ENCODE results near the gene KRTAP12-4.

DNA sequence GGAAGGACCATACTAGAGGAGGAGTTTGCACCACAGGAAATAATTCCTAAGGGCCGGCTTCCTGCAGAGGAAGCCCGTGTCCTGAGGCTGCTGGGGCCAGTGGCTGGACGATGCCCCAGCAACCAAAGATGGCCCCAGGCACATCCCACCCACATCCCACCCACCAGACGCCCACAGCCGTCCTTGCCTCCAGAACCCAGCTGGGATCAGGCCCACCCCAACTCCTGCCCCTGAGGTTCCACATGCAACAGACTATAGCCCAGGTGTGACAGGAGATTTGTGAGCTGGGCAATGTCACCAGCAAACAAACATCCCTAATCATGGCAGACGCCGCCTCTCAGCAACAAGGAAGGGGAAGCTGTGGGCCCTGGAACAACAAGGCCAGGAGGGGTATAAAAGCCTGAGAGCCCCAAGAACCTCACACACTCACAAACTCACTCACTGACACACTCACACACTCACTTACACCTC, 27.8 kb downstream of the KRTAP12-4 start, which contains the start of gene KRTAP10-9:
- no peak for TF ChIP-seq PPARD (CRISPR knock-in tag; IDR thresholded peaks at IDR 0.05)
- TF ChIP-seq ZNF224 (CRISPR knock-in tag; IDR thresholded peaks at IDR 0.05) = no peak
- no peak for TF ChIP-seq MCM2 (IDR thresholded peaks at IDR 0.05; ENCODE audit: low read depth)
- no peak for TF ChIP-seq NEUROD1 (IDR thresholded peaks at IDR 0.05; ENCODE audit: borderline replicate concordance, low read depth, low read length, partially characterized antibody)
- TF ChIP-seq, protein P1, sequence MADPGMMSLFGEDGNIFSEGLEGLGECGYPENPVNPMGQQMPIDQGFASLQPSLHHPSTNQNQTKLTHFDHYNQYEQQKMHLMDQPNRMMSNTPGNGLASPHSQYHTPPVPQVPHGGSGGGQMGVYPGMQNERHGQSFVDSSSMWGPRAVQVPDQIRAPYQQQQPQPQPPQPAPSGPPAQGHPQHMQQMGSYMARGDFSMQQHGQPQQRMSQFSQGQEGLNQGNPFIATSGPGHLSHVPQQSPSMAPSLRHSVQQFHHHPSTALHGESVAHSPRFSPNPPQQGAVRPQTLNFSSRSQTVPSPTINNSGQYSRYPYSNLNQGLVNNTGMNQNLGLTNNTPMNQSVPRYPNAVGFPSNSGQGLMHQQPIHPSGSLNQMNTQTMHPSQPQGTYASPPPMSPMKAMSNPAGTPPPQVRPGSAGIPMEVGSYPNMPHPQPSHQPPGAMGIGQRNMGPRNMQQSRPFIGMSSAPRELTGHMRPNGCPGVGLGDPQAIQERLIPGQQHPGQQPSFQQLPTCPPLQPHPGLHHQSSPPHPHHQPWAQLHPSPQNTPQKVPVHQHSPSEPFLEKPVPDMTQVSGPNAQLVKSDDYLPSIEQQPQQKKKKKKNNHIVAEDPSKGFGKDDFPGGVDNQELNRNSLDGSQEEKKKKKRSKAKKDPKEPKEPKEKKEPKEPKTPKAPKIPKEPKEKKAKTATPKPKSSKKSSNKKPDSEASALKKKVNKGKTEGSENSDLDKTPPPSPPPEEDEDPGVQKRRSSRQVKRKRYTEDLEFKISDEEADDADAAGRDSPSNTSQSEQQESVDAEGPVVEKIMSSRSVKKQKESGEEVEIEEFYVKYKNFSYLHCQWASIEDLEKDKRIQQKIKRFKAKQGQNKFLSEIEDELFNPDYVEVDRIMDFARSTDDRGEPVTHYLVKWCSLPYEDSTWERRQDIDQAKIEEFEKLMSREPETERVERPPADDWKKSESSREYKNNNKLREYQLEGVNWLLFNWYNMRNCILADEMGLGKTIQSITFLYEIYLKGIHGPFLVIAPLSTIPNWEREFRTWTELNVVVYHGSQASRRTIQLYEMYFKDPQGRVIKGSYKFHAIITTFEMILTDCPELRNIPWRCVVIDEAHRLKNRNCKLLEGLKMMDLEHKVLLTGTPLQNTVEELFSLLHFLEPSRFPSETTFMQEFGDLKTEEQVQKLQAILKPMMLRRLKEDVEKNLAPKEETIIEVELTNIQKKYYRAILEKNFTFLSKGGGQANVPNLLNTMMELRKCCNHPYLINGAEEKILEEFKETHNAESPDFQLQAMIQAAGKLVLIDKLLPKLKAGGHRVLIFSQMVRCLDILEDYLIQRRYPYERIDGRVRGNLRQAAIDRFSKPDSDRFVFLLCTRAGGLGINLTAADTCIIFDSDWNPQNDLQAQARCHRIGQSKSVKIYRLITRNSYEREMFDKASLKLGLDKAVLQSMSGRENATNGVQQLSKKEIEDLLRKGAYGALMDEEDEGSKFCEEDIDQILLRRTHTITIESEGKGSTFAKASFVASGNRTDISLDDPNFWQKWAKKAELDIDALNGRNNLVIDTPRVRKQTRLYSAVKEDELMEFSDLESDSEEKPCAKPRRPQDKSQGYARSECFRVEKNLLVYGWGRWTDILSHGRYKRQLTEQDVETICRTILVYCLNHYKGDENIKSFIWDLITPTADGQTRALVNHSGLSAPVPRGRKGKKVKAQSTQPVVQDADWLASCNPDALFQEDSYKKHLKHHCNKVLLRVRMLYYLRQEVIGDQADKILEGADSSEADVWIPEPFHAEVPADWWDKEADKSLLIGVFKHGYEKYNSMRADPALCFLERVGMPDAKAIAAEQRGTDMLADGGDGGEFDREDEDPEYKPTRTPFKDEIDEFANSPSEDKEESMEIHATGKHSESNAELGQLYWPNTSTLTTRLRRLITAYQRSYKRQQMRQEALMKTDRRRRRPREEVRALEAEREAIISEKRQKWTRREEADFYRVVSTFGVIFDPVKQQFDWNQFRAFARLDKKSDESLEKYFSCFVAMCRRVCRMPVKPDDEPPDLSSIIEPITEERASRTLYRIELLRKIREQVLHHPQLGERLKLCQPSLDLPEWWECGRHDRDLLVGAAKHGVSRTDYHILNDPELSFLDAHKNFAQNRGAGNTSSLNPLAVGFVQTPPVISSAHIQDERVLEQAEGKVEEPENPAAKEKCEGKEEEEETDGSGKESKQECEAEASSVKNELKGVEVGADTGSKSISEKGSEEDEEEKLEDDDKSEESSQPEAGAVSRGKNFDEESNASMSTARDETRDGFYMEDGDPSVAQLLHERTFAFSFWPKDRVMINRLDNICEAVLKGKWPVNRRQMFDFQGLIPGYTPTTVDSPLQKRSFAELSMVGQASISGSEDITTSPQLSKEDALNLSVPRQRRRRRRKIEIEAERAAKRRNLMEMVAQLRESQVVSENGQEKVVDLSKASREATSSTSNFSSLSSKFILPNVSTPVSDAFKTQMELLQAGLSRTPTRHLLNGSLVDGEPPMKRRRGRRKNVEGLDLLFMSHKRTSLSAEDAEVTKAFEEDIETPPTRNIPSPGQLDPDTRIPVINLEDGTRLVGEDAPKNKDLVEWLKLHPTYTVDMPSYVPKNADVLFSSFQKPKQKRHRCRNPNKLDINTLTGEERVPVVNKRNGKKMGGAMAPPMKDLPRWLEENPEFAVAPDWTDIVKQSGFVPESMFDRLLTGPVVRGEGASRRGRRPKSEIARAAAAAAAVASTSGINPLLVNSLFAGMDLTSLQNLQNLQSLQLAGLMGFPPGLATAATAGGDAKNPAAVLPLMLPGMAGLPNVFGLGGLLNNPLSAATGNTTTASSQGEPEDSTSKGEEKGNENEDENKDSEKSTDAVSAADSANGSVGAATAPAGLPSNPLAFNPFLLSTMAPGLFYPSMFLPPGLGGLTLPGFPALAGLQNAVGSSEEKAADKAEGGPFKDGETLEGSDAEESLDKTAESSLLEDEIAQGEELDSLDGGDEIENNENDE (IDR thresholded peaks at IDR 0.05; ENCODE audit: low read depth, low read length) = no peak
- TF ChIP-seq HDAC6 (IDR thresholded peaks at IDR 0.05; ENCODE audit: low read depth, low read length) = no peak
- no peak for TF ChIP-seq ZNF124 (CRISPR knock-in tag; IDR thresholded peaks at IDR 0.05)
- TF ChIP-seq, protein P2, sequence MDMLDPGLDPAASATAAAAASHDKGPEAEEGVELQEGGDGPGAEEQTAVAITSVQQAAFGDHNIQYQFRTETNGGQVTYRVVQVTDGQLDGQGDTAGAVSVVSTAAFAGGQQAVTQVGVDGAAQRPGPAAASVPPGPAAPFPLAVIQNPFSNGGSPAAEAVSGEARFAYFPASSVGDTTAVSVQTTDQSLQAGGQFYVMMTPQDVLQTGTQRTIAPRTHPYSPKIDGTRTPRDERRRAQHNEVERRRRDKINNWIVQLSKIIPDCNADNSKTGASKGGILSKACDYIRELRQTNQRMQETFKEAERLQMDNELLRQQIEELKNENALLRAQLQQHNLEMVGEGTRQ (CRISPR knock-in tag; IDR thresholded peaks at IDR 0.05) = no peak
- TF ChIP-seq ZNF507 (tag; conservative IDR thresholded peaks at IDR 0.05) = no peak
- TF ChIP-seq, protein P3, sequence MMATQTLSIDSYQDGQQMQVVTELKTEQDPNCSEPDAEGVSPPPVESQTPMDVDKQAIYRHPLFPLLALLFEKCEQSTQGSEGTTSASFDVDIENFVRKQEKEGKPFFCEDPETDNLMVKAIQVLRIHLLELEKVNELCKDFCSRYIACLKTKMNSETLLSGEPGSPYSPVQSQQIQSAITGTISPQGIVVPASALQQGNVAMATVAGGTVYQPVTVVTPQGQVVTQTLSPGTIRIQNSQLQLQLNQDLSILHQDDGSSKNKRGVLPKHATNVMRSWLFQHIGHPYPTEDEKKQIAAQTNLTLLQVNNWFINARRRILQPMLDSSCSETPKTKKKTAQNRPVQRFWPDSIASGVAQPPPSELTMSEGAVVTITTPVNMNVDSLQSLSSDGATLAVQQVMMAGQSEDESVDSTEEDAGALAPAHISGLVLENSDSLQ (IDR thresholded peaks at IDR 0.05) = no peak
- TF ChIP-seq CBX5 (IDR thresholded peaks at IDR 0.05; ENCODE audit: borderline replicate concordance, low read depth) = no peak
- no peak for TF ChIP-seq POLR2AphosphoS5 (IDR thresholded peaks at IDR 0.05; ENCODE audit: control insufficient read depth, insufficient read depth, low read depth, low read length)
